ENCODE results near the gene UGT1A3. TPM values are rescaled to one million over a fixed set of nuclear protein-coding genes. Genes with fewer than 3 reads are reported as not detected.
A peak's percentile ranks its signal among the peaks of the same experiment; 100 is the strongest.
"Not testable (repeated sequence)": the region's sequence is repeated elsewhere in the genome, so short reads cannot be mapped to it uniquely, and the experiment has no call there.

UGT1A3 gene
- total RNA-seq, 1 donor from 2014 or later, result not detected

- TF ChIP-seq, protein P1, sequence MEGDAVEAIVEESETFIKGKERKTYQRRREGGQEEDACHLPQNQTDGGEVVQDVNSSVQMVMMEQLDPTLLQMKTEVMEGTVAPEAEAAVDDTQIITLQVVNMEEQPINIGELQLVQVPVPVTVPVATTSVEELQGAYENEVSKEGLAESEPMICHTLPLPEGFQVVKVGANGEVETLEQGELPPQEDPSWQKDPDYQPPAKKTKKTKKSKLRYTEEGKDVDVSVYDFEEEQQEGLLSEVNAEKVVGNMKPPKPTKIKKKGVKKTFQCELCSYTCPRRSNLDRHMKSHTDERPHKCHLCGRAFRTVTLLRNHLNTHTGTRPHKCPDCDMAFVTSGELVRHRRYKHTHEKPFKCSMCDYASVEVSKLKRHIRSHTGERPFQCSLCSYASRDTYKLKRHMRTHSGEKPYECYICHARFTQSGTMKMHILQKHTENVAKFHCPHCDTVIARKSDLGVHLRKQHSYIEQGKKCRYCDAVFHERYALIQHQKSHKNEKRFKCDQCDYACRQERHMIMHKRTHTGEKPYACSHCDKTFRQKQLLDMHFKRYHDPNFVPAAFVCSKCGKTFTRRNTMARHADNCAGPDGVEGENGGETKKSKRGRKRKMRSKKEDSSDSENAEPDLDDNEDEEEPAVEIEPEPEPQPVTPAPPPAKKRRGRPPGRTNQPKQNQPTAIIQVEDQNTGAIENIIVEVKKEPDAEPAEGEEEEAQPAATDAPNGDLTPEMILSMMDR (conservative IDR thresholded peaks at IDR 0.05), result no peak
- H3K27ac Mint-ChIP-seq (ENCODE audit: unreplicated experiment), result peak overlapping the region; percentile 94
- no peaks in the 10 kb centered on the region for H3K27me3 Mint-ChIP-seq (ENCODE audit: low read depth)
Measured at GRCh38 chr2:233700028-233700635, 28.7 kb upstream of the UGT1A3 start.

GRCh38 chr2:233700842-233701241 lies 28.0 kb upstream of the UGT1A3 start:
- not testable (repeated sequence) for H3K27ac Mint-ChIP-seq (ENCODE audit: unreplicated experiment); H3K27me3 Mint-ChIP-seq (ENCODE audit: low read depth); H3K4me3 Mint-ChIP-seq; H3K36me3 Mint-ChIP-seq (ENCODE audit: low read depth); DNase-seq (ENCODE audit: low read depth, low spot score)
- peaks cover 16% of the 10 kb centered on the region for H3K4me1 Mint-ChIP-seq
- peaks cover 21% of the 10 kb centered on the region for H3K9me3 Mint-ChIP-seq

More at GRCh38 chr2:233700028-233700635, 28.7 kb upstream of the UGT1A3 start:
- peaks cover 6% of the 10 kb centered on the region for H3K36me3 Mint-ChIP-seq (ENCODE audit: low read depth)
- H3K4me3 Mint-ChIP-seq, result no peak overlapping the region
- H3K9me3 Mint-ChIP-seq, result peaks cover 21% of the 10 kb centered on the region
- peaks cover 16% of the 10 kb centered on the region for H3K4me1 Mint-ChIP-seq
- no peak for DNase-seq (ENCODE audit: low read depth, low spot score)

DNA sequence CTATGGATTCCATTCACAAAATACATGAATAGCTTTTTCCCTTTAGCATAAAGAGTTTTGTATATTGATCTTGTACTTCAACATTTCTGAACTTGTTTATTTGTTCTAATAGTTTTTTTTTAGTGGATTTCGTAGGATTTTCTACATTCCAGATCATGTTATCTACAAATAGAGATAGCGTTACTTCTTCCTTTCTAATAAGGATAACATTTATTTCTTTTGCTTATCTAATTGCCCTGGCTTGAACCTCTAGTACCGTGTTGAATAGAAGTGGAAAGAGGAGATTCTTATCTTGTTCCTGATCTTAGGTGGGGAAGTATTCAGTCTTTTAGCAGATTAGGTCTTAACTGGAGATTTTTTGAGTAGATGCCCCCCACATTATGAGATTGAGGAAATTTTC lies 26.6 kb upstream of the UGT1A3 start:
- Mint-ChIP-seq H3K36me3 (ENCODE audit: low read depth) (peaks cover 6% of the 10 kb centered on the region), H3K9me3 (peaks cover 17% of the 10 kb centered on the region), H3K4me3 (no peak overlapping the region), H3K4me1 (peaks cover 16% of the 10 kb centered on the region), H3K27me3 (ENCODE audit: low read depth) (no peaks in the 10 kb centered on the region), H3K27ac (ENCODE audit: unreplicated experiment) (no peak overlapping the region)
- TF ChIP-seq, protein P1 (conservative IDR thresholded peaks at IDR 0.05), result no peak
- DNase-seq (ENCODE audit: low read depth, low spot score), result no peak

DNA sequence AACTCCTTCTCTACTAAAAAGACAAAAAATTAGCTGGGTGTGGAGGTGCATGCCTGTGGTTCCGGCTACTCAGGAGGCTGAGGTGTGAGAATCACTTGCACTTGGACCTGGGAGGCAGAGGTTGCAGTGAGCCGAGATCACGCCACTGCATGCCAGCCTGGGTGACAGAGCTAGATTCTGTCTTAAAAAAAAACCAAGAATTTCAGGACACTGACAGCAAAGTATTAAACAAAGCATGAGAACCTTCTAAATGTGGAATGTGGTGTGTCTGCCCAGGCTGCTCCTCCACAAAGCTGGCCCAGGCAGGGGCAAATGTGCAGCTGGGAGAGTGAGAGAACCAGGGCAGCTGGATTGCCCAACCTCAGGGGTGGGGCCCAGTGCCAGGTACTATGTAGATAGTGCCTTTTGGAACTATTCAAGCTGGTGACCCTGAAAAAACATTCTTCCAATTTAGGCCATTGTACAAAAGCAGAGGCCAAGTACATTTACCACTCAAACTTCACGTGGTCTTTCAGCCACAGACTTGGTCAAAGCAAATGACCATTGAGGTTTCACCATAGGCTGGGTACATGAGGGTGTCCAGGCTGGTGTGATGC lies 22.8 kb upstream of the UGT1A3 start:
- peaks cover 3% of the 10 kb centered on the region for H3K36me3 Mint-ChIP-seq (ENCODE audit: low read depth)
- no peaks in the 10 kb centered on the region for H3K4me1 Mint-ChIP-seq
- DNase-seq (ENCODE audit: low read depth, low spot score), result no peak
- no peaks in the 10 kb centered on the region for H3K27me3 Mint-ChIP-seq (ENCODE audit: low read depth)
- no peak overlapping the region for H3K4me3 Mint-ChIP-seq
- peaks cover 8% of the 10 kb centered on the region for H3K9me3 Mint-ChIP-seq
- no peak overlapping the region for H3K27ac Mint-ChIP-seq (ENCODE audit: unreplicated experiment)
- TF ChIP-seq, protein P1 (conservative IDR thresholded peaks at IDR 0.05), result no peak

GRCh38 chr2:233706720-233707119 lies 22.1 kb upstream of the UGT1A3 start:
- H3K4me1 Mint-ChIP-seq, result no peaks in the 10 kb centered on the region
- no peak for DNase-seq (ENCODE audit: low read depth, low spot score)

More at GRCh38 chr2:233706720-233707119, 22.1 kb upstream of the UGT1A3 start:
- Mint-ChIP-seq H3K27ac (ENCODE audit: unreplicated experiment) (no peak overlapping the region), H3K9me3 (peaks cover 8% of the 10 kb centered on the region), H3K27me3 (ENCODE audit: low read depth) (no peaks in the 10 kb centered on the region), H3K36me3 (ENCODE audit: low read depth) (peaks cover 3% of the 10 kb centered on the region), H3K4me3 (no peak overlapping the region)
- TF ChIP-seq, protein P1 (conservative IDR thresholded peaks at IDR 0.05), result no peak
